GM15510 (cell line): ENCODE measurements around the gene PNPLA2.

Experiments used
- POLR2A ChIP-seq: IDR thresholded peaks from 3 replicates; pipeline ENCODE4 v1.6.1; 2011; ENCODE audit warnings: borderline replicate concordance; ENCODE audit not compliant: insufficient read length; ENCODE audit errors: extremely low read depth

The PNPLA2 gene

GRCh38 chr11:791658-792534 is 26.8 kb upstream of the PNPLA2 start:
- no peak for TF ChIP-seq POLR2A

GRCh38 chr11:792535-792821 is 26.2 kb upstream of the PNPLA2 start:
- no peak for TF ChIP-seq POLR2A

DNA sequence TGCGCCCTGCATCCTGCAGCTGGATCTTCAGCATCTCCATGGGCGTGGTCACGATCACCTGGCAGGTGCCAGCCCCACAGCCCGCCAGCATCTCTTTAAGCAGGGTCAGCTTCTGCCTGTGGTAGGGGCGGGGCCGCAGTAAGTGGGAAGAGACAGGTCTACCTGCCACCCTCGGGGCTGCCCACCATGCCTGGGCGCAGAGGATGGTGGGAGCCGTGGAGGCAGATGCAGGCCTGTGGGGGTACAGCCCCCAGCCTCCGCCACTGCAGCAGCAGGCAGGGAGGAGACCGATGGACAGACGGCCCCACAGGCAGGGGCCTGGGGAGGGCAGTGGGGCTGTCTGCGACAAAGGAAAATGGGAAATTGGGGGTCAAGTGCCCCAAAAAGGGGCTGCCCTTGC is 25.8 kb upstream of the PNPLA2 start:
- no peak for TF ChIP-seq POLR2A

GRCh38 chr11:793556-793955 is 25.2 kb upstream of the PNPLA2 start:
- no peak for TF ChIP-seq POLR2A

DNA sequence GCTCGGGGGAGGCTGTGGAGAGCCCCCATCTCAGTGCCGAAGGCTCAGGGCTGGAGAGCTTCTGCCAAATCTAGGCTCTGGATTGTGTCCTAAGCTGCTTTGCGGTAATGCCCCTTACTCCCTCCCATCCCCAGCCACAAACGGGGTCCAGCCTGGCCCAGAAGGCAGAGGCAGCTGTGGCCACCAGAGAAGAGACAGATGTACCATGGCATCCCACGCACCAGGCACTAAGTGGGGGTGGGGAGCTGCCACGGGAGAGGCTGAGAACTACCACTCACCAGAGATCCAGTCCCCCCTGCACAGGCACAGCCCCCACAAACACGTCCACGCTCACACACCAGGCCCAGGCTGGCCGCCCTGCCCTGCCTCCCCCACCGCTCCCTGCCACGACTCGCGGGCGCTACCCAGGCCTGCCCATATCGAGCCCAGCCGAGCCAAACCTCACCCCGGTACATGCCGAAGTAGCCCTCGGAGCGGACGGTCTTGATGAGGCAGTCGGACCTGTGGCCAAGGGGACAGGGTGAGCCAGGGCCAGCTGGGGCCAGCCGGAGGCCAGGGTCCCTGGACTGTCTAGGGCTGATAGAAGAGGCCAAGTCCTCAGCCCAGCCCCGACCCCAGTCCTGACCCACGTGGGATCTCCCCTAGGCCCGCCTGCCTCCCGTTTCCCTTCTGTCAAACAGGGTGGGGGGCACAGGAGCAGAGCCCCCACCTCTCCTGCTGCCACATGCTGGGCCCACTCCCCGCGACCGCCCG is 24.5 kb upstream of the PNPLA2 start:
- no peak for TF ChIP-seq POLR2A

DNA sequence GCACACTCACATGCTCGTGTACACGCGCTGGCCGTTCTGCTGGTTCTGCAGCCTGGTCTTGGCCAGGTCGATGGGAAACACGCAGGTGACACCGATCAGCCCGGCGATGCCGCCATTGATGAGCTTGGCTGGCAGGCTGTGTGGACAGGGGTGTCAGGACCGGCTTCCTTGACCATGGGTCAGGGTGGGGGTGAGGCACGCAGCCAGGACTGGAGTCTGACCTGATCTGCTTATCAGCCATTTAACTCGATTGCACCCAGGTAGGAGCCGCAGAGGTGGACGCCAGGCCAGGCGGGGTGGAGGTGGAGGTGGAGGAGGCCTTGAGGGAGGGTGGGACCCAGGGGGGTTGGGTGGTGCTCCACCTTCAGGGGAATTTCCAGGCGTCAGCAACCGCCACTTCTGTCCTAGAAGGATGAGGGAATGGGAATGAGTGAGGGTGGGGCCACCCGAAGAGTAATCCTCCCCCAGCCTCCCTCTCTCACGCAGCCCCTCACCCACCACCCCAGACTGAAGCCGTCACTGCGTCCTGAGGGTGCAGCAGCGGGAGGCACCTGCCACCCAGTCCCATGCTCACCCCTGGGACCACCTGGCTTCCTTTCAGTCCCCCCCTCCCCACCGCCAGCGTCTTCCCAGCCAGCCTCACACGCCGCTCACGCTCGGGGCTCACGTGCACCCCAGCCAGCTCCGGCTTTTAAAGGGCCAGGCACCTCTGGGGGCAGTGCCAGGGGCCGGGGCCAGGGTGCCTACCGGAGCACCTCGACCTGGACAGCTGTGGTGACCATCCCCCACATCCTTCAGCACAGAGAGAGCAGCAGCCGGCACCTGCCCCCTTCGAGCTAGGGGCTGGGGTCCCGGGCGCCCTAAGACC is 23.7 kb upstream of the PNPLA2 start:
- no peak for TF ChIP-seq POLR2A

DNA sequence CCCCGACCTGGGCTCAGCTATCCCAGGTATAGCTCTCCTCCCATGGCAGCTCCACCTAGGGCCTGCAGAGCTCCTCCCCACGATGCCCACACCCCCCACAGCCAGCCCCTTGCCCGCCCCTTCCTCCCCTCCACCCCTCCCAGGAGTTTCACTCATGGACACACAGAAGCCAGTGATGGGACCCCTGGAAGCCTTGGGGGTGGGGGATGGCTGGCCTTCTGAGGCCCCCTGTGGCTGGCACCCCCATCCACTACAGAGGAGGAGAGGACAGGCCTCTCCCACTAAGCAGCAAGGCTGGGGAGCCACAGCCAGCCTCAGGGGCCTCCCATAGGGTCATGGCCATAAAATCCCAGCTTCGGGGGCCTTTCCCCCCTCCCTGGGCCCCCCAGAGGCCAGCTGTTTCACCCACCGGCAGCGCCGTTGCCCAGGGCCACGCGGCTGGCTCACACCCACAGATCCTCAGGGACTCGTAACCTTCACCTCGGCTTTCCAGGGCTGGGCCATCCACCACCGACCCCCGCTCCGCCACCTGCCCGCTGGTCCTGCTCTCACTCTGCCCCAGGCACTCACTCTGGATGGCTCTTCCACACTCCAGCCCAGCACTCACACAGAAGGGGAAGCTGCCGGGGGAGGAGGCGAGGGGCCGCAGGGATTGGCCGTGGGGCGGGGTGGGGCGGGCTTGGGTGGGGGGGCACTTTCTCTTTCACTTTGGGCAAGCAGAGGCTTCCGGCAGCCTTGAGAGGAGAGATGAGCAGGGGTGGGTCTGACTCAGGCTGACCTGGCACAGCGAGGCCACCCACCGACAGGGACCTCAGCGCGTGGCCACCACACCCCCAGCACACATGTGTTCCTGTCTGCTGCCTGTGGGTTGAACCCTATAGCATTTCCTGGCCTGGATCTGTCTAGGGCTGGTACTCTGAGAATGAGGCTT is 22.8 kb upstream of the PNPLA2 start:
- peak; percentile 36 for TF ChIP-seq POLR2A

GRCh38 chr11:796565-797295 is 22.0 kb upstream of the PNPLA2 start:
- no peak for TF ChIP-seq POLR2A

- TF ChIP-seq POLR2A: no peak
These were observed 21.2 kb upstream of the PNPLA2 start for GRCh38 chr11:797296-798092.

- TF ChIP-seq POLR2A: peak; percentile 73
These were observed 20.5 kb upstream of the PNPLA2 start, which contains the start of gene SLC25A22 for GRCh38 chr11:798093-798713. SLC25A22 (minus strand) TSS chr11:798281; CDS start chr11:795006, 3,275 bp downstream.

- TF ChIP-seq POLR2A: no peak
These were observed 18.9 kb upstream of the PNPLA2 start for GRCh38 chr11:799641-800316.

DNA sequence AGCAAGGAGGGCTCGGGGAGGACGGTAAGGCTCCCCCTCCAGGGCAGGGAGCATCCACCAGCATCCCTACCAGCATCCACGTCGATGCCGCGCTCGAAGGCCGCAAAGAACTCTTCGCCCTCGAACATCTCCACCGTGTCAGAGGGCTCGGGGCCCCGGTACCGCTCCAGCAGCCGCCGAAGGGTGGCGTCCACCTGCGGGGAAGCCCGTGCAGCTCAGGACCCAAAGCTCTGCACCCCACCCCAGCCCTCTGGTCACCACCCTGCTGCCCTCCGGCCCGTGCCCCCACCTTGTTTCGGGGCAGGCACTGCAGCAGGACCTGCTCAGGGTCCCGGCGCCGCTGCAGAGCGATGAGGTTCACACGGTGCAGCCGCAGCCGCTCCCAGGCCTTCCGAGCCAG is 18.2 kb upstream of the PNPLA2 start:
- TF ChIP-seq POLR2A: no peak
